Endometrial microvascular endothelial cells (primary cell): ENCODE results near the gene BNC1. TPM values are rescaled to one million over a fixed set of nuclear protein-coding genes. Genes with fewer than 3 reads are reported as not detected.

Source experiments
- total RNA-seq: library from RNA; depleted of rRNA; stranded (reverse); fragments of >200 nt; gene quantifications from one replicate; pipeline ENCODE4 v1.2.3, GENCODE V29; 2015; ENCODE audit errors: inconsistent ontology term

Gene BNC1
- total RNA-seq, 1 donor from 2014 or later, result 3.3 TPM

Other genes with a start within 250 kb of the BNC1 start
- 101 TPM for gene BTBD1, start 217.4 kb downstream of the BNC1 start, total RNA-seq
- 54.2 TPM for gene TM6SF1, start 177.0 kb downstream of the BNC1 start, total RNA-seq
- gene HDGFL3, start 76.8 kb downstream of the BNC1 start, total RNA-seq, result 38.4 TPM
- not detected for gene SH3GL3, start 162.7 kb upstream of the BNC1 start, total RNA-seq